ENCODE results near the gene NECTIN1.

Gene NECTIN1

GRCh38 chr11:119734788-119735187, 5.8 kb upstream of the NECTIN1 start:
- no peak for DNase-seq (ENCODE audit: low read depth in 1 of 2, low spot score in 1 of 2)

GRCh38 chr11:119730789-119731386, 1.9 kb upstream of the NECTIN1 start:
- no peak for DNase-seq (ENCODE audit: low read depth in 1 of 2, low spot score in 1 of 2)

GRCh38 chr11:119729951-119730613, 1.1 kb upstream of the NECTIN1 start:
- no peak for DNase-seq (ENCODE audit: low read depth in 1 of 2, low spot score in 1 of 2)

- no peak for DNase-seq (ENCODE audit: low read depth in 1 of 2, low spot score in 1 of 2)
These were observed 554 bp upstream of the NECTIN1 start for GRCh38 chr11:119729581-119729927.

- DNase-seq (ENCODE audit: low read depth in 1 of 2, low spot score in 1 of 2): no peak
These were observed 781 bp downstream of the NECTIN1 start for GRCh38 chr11:119728211-119728626.

- DNase-seq (ENCODE audit: low read depth in 1 of 2, low spot score in 1 of 2): no peak
These were observed 1.4 kb downstream of the NECTIN1 start for GRCh38 chr11:119727523-119728151.

- DNase-seq (ENCODE audit: low read depth in 1 of 2, low spot score in 1 of 2): no peak
These were observed 2.1 kb downstream of the NECTIN1 start for GRCh38 chr11:119726585-119727522.

- no peak for DNase-seq (ENCODE audit: low read depth in 1 of 2, low spot score in 1 of 2)
These were observed 2.8 kb downstream of the NECTIN1 start for GRCh38 chr11:119726150-119726553.

GRCh38 chr11:119724956-119725355, 4.0 kb downstream of the NECTIN1 start:
- no peak for DNase-seq (ENCODE audit: low read depth in 1 of 2, low spot score in 1 of 2)

- DNase-seq (ENCODE audit: low read depth in 1 of 2, low spot score in 1 of 2): no peak
These were observed 5.1 kb downstream of the NECTIN1 start for GRCh38 chr11:119723952-119724325.

- DNase-seq (ENCODE audit: low read depth in 1 of 2, low spot score in 1 of 2): no peak
These were observed 5.6 kb downstream of the NECTIN1 start for GRCh38 chr11:119723243-119723951.

- DNase-seq (ENCODE audit: low read depth in 1 of 2, low spot score in 1 of 2): no peak
These were observed 6.7 kb downstream of the NECTIN1 start for GRCh38 chr11:119722281-119722794.

GRCh38 chr11:119721129-119722120, 7.6 kb downstream of the NECTIN1 start:
- no peak for DNase-seq (ENCODE audit: low read depth in 1 of 2, low spot score in 1 of 2)

- no peak for DNase-seq (ENCODE audit: low read depth in 1 of 2, low spot score in 1 of 2)
These were observed 8.6 kb downstream of the NECTIN1 start for GRCh38 chr11:119720311-119720913.

GRCh38 chr11:119717839-119718534, 11.0 kb downstream of the NECTIN1 start:
- no peak for DNase-seq (ENCODE audit: low read depth in 1 of 2, low spot score in 1 of 2)

GRCh38 chr11:119716582-119717498, 12.2 kb downstream of the NECTIN1 start:
- DNase-seq (ENCODE audit: low read depth in 1 of 2, low spot score in 1 of 2): no peak

- DNase-seq (ENCODE audit: low read depth in 1 of 2, low spot score in 1 of 2): no peak
These were observed 14.4 kb downstream of the NECTIN1 start for GRCh38 chr11:119714590-119714989.
